Stimulated activated CD4-positive, alpha-beta T cell treated with anti-CD3 and anti-CD28 coated beads, TNF-alpha, amount 100 ng/mL, for 24 hours (primary cell): ENCODE data around the gene CPB2.

ENCODE experiments used
- DNase-seq, 3 experiments: peaks; one replicate each; pipeline ENCODE4 v3.0.0-alpha.2; 2020; ENCODE audit warnings: low read depth in 3 of 3

Gene CPB2

DNA sequence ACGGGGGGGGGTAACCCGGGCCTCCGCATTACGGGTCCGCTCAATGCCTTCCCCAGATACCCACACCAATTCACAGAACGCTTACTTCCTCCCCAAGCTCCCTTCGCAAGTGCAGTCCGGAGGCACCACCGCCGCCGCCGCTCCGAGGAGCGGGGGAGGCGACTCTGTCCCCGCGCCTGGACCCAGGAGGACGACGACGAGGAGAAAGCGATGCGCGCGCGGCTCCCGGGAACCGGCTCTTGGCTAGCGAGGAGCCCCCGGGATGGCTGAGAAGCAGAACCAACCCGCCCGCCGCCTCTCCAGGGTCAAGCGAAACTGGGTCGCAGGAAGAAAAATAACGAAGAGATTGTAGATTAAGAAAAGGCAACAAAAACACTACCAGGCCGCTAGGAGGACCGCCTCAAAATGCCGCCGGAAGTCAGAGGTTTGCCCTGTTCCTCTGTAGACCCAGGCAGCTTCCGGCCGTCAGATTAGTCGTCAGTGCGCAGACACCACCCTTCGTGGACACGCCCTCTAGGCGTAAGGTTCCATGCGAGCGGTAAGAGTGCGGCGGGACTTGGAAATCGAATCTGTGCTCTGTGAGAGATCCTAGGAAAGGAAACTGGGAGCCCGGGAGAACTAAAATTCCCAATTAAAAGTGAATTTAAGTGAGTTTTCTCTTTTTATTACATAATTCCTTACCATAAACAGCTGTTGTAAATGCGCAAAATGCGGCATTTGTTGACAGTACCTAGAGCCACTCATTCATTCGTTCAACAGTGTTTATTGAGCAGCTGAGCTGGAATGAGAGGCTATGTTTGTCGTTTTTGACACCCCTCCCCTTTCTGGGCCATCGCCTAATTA is 52.3 kb downstream of the CPB2 start, which contains the start of gene ZC3H13:
Gene ZC3H13, minus strand, starts transcription at position 428 of the 843 bp plus-strand sequence. CDS start 7,239 bp downstream, outside the sequence.
- DNase-seq: peak; percentile 83 to 90 (median 89)

DNA sequence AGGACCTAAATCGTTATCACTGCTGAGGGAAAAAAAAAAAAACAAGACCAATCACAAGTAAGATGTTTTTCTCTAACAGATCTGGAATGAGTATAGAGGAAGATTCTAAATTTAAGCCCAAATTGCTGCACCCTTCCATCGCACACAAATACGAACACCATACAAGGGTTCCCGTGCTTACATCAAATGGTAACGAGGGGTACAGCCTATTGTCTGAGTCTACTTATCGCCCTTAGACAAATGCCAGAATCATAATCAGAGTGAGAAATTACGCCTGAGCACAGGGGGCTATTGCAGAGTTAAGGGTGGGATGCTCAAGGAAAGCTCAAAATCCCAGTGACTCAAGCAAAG is 52.9 kb downstream of the CPB2 start:
- DNase-seq: no peak

GRCh38 chr13:46050771-46051170 is 54.1 kb downstream of the CPB2 start:
- DNase-seq: no peak

DNA sequence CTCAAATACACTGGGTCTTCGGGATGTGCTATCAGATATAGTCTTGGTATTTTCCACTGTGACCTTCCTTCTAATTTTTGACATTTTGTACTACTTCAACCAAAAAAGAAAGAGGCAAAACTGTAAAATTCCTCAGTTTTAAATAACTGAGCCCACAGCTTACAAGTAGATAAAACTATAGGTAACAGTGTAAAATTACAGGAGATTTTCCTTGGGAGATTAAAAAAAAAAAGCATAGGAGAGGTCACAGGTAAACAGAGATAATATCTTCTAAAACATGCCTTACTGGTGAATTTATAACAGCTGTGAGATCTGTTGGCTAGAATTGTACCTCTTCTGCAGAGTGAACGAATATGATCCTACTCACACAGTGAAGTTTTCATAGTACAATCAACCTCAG is 59.4 kb downstream of the CPB2 start:
- no peak for DNase-seq

- DNase-seq: no peak
Observed at GRCh38 chr13:46043647-46044046, 61.2 kb downstream of the CPB2 start.

GRCh38 chr13:46041419-46041839 is 63.4 kb downstream of the CPB2 start:
- DNase-seq: no peak

DNA sequence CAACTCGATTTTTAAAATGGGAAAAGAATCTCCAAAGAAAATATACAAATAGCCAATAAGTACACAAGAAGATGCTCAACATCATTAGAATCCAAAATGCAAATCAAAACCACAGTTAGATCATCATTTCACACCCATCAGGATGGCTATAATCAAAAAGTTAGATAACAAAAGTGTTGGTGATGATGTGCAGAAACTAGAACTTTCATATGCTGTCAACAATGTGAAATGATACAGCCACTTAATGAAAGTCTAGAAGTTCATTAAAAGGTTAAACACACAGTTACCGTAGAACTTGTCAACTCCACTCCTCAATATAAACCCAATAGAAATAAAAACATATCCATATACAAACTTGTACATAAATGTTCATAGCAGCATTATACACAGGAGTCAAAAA is 64.1 kb downstream of the CPB2 start:
- no peak for DNase-seq

GRCh38 chr13:46039411-46040182 is 65.2 kb downstream of the CPB2 start:
- DNase-seq: no peak

GRCh38 chr13:46038296-46038695 is 66.5 kb downstream of the CPB2 start:
- DNase-seq: no peak

- DNase-seq: no peak
Observed at GRCh38 chr13:46035066-46035465, 69.8 kb downstream of the CPB2 start.

DNA sequence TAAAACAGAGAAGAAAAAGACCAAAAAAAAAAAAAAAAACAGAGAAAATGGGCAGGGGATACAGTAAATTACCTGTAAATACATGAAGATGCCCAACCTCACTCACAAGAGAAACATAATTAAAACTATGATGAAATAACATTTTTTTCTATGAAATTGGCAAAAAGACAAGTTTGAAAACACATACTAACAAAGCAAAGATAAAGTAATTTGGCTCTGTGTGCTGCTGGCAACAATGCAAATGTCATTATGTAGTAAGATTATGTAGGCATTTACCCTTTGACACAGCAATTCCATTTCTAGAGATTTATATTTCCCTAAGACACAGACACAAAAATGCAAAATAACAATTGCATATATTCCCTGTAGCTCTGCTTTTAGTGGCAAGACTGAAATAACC is 72.5 kb downstream of the CPB2 start:
- DNase-seq: no peak

GRCh38 chr13:46031581-46032263 is 73.1 kb downstream of the CPB2 start:
- DNase-seq: no peak

GRCh38 chr13:46025157-46025556 is 79.7 kb downstream of the CPB2 start:
- DNase-seq: no peak

- DNase-seq: no peak
Observed at GRCh38 chr13:46022481-46022880, 82.4 kb downstream of the CPB2 start.

GRCh38 chr13:46016216-46016615 is 88.6 kb downstream of the CPB2 start:
- no peak for DNase-seq

GRCh38 chr13:46015366-46015765 is 89.5 kb downstream of the CPB2 start:
- DNase-seq: no peak

DNA sequence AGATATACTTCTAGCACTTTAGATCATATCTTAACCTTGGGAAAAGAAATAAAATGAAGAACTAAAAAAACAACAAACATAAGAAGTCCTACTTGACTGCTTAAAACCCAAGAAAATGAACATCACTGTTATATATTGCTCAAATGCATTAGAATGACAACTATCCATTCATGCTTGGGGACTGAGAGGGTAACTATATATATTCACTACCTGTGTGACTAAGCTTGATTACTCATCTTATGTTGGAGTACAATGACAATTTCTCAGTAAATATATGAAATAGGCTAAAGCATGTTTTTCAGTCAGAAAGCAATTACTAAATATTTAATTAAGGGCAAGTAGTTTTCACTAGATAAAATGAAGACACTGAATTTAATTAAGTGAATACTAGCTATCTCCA is 92.4 kb downstream of the CPB2 start:
- no peak for DNase-seq

DNA sequence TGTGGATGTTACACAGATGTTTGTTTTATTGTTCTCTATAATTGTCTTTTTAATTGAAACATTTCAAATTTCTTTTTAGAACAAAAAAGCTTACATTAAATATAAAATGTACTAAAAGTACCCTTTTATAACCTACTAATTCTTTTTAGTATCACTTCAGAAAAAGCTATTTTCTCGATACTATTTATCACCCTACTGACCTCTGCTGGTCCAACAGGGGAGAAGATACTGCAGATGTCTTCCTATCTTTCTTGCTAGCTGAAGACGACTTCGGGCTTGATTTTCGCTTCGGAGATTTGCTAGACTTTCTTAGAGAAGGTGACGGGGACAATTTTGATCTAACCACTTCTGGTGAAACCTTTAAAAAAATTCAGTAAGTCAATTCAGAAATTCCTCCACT is 94.7 kb downstream of the CPB2 start:
- no peak for DNase-seq

DNA sequence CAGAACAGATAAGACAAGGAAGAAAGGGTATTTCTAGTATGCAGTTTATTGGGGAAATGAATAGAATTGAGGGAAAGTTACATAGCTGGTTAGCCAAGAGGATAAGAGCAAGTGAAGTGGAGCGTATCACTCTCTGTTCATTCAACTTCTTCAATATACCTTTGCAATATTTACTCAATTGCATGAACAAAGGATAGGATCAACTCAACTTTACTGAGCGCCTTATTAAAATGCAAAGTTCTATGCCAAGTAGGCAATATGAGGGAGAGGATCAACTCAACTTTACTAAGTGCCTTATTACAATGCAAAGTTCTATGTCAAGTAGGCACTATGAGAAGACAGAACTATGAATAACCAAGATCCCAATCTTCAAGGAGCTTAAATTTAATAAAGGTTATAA is 96.2 kb downstream of the CPB2 start:
- DNase-seq: no peak

DNA sequence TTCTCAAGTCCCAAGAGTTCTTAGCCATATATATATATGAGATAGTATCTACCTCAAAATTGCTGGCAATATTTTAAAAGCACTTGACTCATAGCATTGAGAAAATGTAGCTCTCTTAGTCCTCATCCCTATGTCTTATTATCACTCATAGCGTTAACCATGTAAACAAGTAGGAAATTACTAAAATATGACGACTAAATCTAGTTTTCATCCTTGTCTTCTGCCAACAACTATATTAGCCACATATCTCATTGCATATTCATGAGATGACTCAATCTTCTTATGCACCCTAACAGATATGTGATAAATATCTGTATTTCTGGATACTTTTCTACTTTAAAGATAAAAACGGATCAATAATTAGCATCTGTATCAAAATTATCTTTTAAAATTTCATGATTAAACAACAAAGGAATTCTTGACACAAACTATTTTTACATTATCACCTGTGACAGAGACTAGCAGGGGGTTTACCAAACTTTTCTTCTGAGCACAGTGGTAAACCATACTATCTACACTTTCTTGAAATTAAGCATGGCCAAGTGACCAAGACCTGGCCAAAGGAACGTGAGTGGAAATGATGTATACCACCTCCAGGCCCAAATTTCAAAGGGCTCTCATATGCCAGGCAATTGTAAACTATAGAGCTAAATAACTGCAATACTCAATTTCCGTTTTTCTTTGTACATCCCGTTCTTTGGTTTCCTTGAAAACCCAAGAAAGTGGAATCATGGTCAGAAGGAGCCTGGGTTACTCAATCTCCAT is 98.0 kb downstream of the CPB2 start:
- DNase-seq: no peak

GRCh38 chr13:46004491-46004890 is 100.3 kb downstream of the CPB2 start:
- no peak for DNase-seq
